Stimulated activated naive CD4-positive, alpha-beta T cell (primary cell): ENCODE data around the gene VIPR2.
A peak's percentile ranks its signal among the peaks of the same experiment; 100 is the strongest.
"Not testable (repeated sequence)": the region's sequence is repeated elsewhere in the genome, so short reads cannot be mapped to it uniquely, and the experiment has no call there.

Source experiments
- DNase-seq, 6 experiments: peaks; one replicate each; lab custom pipeline; 2025; lab: John Stamatoyannopoulos, UW

The VIPR2 gene

GRCh38 chr7:159104188-159104920, 40.3 kb downstream of the VIPR2 start:
- no peak for DNase-seq

DNA sequence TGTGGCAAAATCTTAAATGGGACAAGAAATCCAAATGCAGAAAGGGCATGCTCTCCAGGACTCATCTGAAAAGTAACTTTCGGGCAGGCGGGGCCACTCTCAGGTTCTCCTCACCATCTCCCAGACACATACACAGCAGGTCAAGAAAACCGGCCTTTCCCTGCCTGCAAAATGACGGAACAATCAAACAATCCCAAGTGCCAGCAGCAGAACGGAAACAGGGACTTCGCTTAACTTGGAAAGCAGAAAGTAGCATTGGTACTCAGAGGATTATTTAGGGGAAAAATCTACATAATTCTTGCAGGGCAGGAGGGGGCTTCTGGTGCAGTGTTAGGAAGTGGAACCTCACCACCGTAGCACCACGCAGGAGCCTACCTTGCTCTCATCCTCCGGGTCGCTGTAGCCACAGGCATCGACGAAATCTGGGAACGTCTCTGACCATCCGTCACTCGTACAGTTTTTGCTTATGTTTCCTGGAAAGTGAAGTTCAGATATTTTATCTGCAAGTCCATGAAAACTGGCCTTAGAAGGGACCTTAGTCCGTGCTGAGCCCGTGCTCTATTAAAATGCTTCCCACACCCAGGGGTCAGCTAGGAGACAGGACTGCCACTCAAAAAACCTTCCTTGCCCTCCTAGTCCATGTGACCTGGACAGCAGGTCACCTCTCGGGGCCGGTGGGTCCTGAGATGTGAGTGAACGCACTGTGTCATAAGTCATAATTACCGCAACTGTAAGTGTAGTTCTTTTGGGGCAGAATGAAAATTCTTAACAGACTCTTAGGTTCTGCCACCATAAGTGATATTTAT, 41.1 kb downstream of the VIPR2 start:
- DNase-seq, result no peak

GRCh38 chr7:159102681-159103381, 41.8 kb downstream of the VIPR2 start:
- DNase-seq, result no peak

DNA sequence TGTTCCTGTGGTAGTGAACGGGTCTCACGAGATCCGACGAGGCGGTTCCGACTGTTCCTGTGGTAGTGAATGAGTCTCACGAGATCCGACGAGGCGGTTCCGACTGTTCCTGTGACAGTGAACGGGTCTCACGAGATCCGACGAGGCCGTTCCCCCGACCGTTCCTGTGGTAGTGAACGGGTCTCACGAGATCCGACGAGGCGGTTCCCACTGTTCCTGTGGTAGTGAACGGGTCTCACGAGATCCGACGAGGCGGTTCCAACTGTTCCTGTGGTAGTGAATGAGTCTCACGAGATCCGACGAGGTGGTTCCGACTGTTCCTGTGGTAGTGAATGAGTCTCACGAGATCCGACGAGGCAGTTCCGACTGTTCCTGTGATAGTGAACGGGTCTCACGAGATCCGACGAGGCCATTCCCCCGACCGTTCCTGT, 43.0 kb downstream of the VIPR2 start:
- not testable (repeated sequence) for DNase-seq

DNA sequence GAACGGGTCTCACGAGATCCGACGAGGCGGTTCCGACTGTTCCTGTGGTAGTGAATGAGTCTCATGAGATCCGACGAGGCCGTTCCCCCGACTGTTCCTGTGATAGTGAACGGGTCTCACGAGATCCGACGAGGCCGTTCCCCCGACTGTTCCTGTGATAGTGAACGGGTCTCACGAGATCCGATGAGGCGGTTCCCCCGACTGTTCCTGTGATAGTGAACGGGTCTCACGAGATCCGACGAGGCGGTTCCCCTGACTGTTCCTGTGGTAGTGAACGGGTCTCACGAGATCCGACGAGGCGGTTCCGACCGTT, 43.6 kb downstream of the VIPR2 start:
- not testable (repeated sequence) for DNase-seq

GRCh38 chr7:159100281-159101082, 44.2 kb downstream of the VIPR2 start:
- not testable (repeated sequence) for DNase-seq

DNA sequence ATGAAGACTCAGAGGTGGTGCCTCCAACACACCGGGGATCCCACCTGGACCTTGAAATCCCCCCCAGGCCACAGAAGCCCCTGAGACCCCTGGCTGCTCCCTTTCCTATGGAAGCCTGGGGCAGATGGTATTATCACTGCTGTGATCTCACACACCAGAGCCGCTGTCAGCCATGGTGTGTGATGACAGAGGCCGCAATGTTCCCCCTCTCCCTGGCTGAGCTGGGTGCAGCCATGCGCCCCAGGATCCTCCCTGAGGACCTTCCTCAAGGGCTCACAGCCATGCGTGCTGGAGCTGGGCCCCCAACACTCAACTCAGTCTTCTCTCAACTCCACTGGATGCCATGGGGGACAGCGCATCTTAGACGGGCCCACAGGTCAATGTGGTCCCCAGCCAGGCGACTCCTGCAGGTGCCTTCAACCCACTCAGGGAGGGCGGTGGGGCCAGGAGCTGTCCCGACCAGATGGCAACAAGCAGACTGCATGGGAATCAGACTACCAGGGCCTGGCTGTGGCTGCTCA, 44.9 kb downstream of the VIPR2 start:
- no peak for DNase-seq

DNA sequence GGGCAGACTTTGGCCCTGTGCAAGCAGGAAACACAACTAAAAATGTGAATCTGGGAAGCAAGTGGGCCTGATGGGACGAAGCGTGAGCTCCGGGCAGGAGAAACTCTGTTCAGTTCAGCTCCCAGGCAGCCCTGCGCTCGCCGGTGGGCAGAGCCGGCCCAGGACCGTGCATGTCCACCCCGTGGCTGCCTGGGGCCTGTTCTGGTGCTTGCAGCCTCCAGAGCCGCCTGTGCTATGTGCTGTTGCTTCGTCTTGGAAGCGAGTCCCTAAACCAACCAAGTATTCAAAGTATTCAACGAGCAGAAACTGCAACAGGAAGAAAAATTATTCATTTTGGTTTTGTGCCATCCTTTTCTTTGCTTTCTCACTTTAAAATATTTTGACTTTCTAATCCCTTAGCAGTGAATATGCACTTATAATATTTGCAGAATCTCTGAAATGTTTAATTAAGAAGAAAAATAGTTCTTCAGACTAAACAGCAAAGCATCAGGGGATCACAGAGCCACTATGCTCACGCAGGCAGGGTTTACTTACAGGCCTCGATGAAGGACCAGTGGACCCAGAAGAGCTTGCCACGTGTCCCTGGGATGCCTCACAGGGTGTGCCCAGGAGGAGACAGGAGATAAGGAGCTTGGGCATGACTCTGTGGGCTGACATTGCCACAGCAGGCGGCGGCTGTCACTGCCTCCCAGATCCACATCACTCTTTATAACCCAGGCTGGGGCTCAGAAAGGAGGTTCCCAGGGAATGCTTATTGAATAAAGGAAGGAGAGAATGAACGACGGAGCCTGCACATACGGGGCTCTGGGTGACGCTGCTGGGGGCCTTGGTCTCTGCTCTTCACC, 45.6 kb downstream of the VIPR2 start:
- no peak for DNase-seq

- no peak for DNase-seq
These were observed 46.3 kb downstream of the VIPR2 start for GRCh38 chr7:159098424-159098786.

GRCh38 chr7:159097661-159098423, 46.8 kb downstream of the VIPR2 start:
- no peak for DNase-seq

DNA sequence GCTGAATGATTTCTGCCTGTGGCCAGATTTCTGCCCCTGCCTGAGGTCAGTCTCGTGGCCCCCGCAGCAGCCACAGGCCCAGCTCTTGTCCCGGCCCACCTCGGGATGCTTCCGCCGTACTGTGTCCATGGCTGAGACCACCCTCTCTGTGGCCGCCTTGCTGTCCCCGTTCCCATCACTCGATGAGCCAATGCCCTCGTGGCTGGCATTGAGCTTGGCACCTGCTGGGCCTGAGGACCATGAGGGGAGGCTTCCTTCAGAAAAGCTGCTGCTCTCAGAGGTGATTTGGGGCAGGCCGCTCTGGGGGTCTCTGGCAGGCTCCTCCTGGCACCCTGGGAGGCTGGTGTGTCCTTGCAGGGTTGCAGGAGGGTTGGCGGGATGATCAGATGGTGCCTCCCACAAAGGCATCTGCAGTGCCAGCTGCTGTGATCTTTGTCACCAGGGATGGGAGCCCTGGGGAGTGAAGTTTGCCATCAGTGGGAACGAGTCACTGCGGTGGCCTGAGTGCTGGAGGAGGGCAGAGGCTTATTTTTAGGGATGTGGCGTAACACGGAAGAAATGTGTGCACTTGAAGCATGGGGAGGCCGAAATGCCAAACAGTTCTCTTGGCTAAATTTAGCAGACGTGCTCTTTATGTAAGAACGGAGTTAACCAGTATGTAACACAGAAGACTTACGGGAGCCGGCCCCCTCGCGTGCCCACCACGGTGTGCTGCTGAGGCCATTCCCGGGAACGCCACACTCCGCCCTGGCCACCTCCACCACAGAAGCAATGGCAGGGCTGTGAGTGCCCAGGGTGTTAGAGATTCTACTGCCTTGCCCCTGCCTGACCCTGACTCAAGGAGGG, 47.7 kb downstream of the VIPR2 start:
- no peak for DNase-seq

- no peak for DNase-seq
These were observed 48.7 kb downstream of the VIPR2 start for GRCh38 chr7:159095979-159096411.

DNA sequence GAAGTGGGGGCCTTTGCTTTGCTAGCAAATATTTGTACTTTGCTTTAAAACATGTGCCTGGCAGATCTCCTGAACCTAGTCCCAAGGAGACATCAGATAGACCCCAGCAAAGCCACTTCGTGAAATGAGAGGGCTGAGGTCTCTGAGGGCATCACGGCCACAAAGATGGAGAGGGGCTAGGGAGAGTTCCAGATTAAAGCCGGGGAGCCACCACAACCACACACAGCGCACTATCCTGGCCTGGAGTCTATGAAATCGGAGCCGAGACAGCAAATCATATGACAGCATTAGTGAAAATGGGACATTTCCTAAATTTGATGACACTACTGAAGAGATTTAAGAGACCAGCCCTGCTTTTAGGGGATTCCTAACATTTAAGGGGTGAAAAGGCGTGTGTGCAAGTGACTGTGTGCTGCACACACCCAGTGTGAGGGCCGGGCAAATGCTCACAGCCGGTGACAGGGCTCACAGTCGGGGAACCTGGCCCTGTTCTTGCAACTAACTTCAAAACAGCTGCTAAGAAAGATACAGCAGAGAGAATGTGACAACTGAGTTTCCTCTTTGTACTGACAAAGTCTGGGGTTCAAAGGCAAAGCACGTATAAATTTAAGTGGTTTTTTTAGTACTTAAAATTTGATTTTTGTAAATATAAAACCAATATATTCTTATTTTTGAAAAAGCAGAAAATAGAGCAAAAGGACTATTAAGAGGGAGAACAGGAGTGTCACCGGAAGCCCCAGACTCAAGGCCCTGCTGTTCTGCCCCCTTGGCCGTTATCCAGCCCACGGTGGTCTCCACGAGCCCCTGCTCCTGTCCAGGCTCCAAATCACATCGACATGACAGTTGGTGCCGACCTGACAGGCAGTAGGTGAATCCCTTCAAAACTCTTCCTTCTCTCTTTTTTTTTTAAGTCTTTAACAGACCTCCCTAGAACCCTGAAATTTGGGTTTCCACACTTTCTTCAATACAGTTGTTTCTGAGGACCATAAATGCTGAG, 49.5 kb downstream of the VIPR2 start:
- no peak for DNase-seq

DNA sequence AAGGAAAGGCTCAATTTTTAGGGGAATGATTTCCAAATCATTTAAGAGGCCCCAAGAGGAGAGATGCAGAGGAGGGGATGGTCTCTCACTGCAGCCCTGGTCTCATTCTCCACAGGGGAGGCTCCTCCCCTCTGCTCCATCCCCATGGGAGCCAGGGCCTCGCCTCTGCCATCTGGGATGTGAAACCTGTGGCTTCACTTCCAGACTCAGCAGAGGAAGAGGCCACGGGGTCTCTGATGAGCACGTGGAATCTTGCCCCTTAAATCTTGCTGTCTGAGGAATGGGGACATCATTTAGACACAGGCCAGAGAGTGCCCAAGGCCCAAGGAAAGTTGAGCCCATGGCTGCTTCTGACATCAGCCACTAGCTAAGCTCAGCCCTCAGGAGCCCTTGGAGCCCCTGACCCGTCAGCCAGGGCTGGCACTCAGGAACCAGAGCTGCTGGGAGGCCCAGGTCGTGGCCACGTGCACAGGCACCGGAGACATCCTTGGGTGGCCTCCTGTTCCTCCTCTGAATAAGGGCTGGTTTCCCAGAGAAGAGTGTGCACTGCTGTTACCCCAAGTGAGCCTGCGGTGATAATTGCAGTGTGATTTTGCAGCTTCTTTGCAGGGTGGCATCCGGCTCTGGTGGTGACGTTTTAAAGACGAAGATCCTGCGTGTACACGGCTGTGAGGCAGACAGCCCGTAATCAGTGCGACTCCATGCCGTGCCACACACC, 50.5 kb downstream of the VIPR2 start:
- DNase-seq, result peak in 2 of 6 experiments; percentile 7 to 42

DNA sequence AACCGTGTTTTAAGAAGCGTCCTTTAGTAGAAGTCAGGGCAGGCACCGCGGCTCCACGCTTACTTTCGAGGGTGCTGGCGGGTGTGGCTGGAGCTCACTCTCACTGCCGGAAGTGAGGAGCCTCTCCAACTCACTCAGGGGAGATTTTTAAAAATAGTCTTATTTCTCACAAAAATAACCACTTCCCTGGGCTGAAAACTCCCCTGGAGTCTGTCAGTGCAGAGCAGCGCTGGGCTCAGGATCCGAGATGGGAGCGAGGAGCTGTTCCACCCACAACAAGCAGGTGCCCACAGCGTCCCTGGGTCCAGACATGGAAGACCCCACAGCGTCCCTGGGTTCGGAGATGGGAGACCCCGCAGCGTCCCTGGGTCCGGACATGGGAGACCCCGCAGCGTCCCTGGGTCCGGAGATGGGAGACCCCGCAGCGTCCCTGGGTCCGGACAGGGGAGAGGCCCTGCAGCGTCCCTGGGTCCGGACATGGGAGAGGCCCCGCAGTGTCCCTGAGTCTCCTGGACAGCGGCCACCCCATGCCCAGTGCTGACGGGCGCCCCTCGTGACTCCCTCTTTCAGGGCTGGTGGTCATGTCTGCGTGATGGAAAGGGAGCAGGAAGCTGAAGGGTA, 51.2 kb downstream of the VIPR2 start:
- DNase-seq, result no peak

DNA sequence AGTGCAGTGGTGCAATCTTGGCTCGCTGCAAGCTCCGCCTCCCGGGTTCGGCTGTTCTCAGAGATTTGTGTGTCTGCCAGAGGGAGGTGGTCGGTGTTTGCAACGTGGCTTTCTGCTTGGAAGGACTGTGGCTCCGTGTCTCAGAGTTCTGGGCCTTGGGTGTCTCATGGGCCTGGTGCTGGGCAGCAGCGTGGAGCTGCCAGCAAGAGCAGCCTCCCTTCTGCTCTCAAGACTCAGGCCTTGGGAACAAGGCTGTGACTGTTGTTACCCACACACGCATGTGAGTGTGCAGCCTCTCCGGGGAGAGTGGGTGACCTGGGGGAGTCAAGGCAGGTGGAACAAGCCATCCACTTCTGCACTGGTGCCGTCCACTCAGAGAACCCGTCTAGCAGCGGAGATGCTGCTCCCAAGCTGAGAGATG, 52.0 kb downstream of the VIPR2 start:
- DNase-seq, result no peak
